IMR-90 (cell line): ENCODE results near the gene GRB14. TPM values are rescaled to one million over a fixed set of nuclear protein-coding genes. Genes with fewer than 3 reads are reported as not detected.

Experiments used
- ATAC-seq: fragments of 200-7000 bp; cut with Tn5 transposase; 2 replicates; pipeline ENCODE4 v1.9.1; 2020; ENCODE audit warnings: low read depth, mild to moderate bottlenecking, moderate library complexity
- BruUV-seq: library from RNA; stranded (reverse); fragments of 400-500 nt; replicated peaks from 2 replicates; lab custom pipeline; 2021; lab: Mats Ljungman, UMichigan
- CTCF ChIA-PET: fragments of 300-600 bp; formaldehyde crosslinking; extraction: SDS; loops from one replicate; lab custom pipeline; 2021; ENCODE audit warnings: antibody characterized with exemption; lab: Yijun Ruan, JAX
- POLR2A ChIA-PET: fragments of 300-600 bp; sonication (Branson Sonifier 250); formaldehyde crosslinking; loops from one replicate; lab custom pipeline; 2022; ENCODE audit warnings: antibody characterized with exemption; ENCODE audit not compliant: unreplicated experiment; lab: Charles Lee
- DNase-seq: peaks from one replicate; pipeline ENCODE4 v3.0.0; 2013
- H2AFZ ChIP-seq: replicated peaks from 2 replicates; pipeline ENCODE3; 2013; ENCODE audit warnings: low read length, mild to moderate bottlenecking; ENCODE audit not compliant: poor library complexity
- H2AK5ac ChIP-seq: 2 replicates; pipeline ENCODE4 v1.6.1; 2013; ENCODE audit warnings: low read depth, low read length, inconsistent platforms
- H2AK9ac ChIP-seq: replicated peaks from 2 replicates; pipeline ENCODE3; 2013; ENCODE audit warnings: mild to moderate bottlenecking, low read depth, low read length, moderate library complexity; ENCODE audit not compliant: poor library complexity
- H2BK120ac ChIP-seq: 2 replicates; pipeline ENCODE4 v1.6.1; 2013; ENCODE audit warnings: low read depth, low read length, inconsistent platforms
- H2BK15ac ChIP-seq: 3 replicates; pipeline ENCODE4 v1.6.1; 2013; ENCODE audit warnings: low read depth, low read length, inconsistent platforms
- H2BK20ac ChIP-seq: 2 replicates; pipeline ENCODE4 v1.6.1; 2013; ENCODE audit warnings: low read depth, mild to moderate bottlenecking, inconsistent platforms, low read length, moderate library complexity
- H2BK5ac ChIP-seq: 2 replicates; pipeline ENCODE4 v1.6.1; 2013; ENCODE audit warnings: mild to moderate bottlenecking, low read depth, low read length, inconsistent platforms; ENCODE audit not compliant: poor library complexity, severe bottlenecking
- H3K14ac ChIP-seq: replicated peaks from 2 replicates; pipeline ENCODE4 v1.6.1; 2013; ENCODE audit warnings: low read depth, low read length, inconsistent platforms
- H3K18ac ChIP-seq: 2 replicates; pipeline ENCODE4 v1.6.1; 2013; ENCODE audit warnings: low read depth, low read length, control low read depth
- H3K23ac ChIP-seq: 2 replicates; pipeline ENCODE4 v1.6.1; 2013; ENCODE audit warnings: low read depth, low read length, inconsistent platforms
- H3K27ac ChIP-seq: 2 replicates; pipeline ENCODE4 v1.5.1; 2013; ENCODE audit warnings: mild to moderate bottlenecking, control low read depth, low read length; ENCODE audit not compliant: insufficient read depth
- H3K27me3 ChIP-seq: 2 replicates; pipeline ENCODE4 v1.6.1; 2013; ENCODE audit warnings: low read length; ENCODE audit not compliant: control insufficient read depth, insufficient read depth
- H3K36me3 ChIP-seq: 2 replicates; pipeline ENCODE4 v1.6.1; 2013; ENCODE audit warnings: low read length, mixed read lengths; ENCODE audit not compliant: control insufficient read depth, insufficient read depth
- H3K4ac ChIP-seq: 2 replicates; pipeline ENCODE4 v1.6.1; 2013; ENCODE audit warnings: low read depth, low read length, inconsistent platforms
- H3K4me1 ChIP-seq: 2 replicates; pipeline ENCODE4 v1.6.1; 2013; ENCODE audit warnings: low read length, mixed read lengths; ENCODE audit not compliant: control insufficient read depth, insufficient read depth
- H3K4me2 ChIP-seq: 2 replicates; pipeline ENCODE4 v1.6.1; 2013; ENCODE audit warnings: low read depth, mild to moderate bottlenecking, control low read depth, low read length, moderate library complexity
- H3K4me3 ChIP-seq: 2 replicates; pipeline ENCODE4 v1.5.1; 2013; ENCODE audit warnings: low read depth, mild to moderate bottlenecking, control low read depth, low read length, moderate library complexity; ENCODE audit not compliant: insufficient read depth
- H3K56ac ChIP-seq: 2 replicates; pipeline ENCODE4 v1.6.1; 2013; ENCODE audit warnings: low read length, inconsistent platforms; ENCODE audit not compliant: insufficient read depth; ENCODE audit errors: extremely low read depth
- H3K79me1 ChIP-seq, 2 experiments: 2 replicates each; pipeline ENCODE4 v1.6.1; 2013; ENCODE audit warnings: low read length in 2 of 2, inconsistent platforms in 1 of 2, low read depth in 1 of 2
- H3K9ac ChIP-seq: 2 replicates; pipeline ENCODE4 v1.6.1; 2013; ENCODE audit warnings: low read depth, low read length, control low read depth
- H3K9me1 ChIP-seq: 2 replicates; pipeline ENCODE4 v1.6.1; 2013; ENCODE audit warnings: low read length, inconsistent platforms; ENCODE audit not compliant: insufficient read depth
- H3K9me3 ChIP-seq: 2 replicates; pipeline ENCODE4 v1.6.1; 2013; ENCODE audit warnings: low read length; ENCODE audit not compliant: control insufficient read depth, insufficient read depth
- H4K20me1 ChIP-seq: 2 replicates; pipeline ENCODE4 v1.6.1; 2013; ENCODE audit warnings: low read length, inconsistent platforms; ENCODE audit not compliant: insufficient read depth
- H4K5ac ChIP-seq: 2 replicates; pipeline ENCODE4 v1.6.1; 2013; ENCODE audit warnings: mild to moderate bottlenecking, low read depth, low read length, control low read depth
- H4K8ac ChIP-seq, 2 experiments: 2 replicates each; pipeline ENCODE4 v1.6.1; 2013; ENCODE audit warnings: low read depth in 2 of 2, low read length in 2 of 2, control low read depth in 1 of 2, inconsistent platforms in 1 of 2
- H4K91ac ChIP-seq: 2 replicates; pipeline ENCODE4 v1.6.1; 2013; ENCODE audit warnings: low read depth, low read length, inconsistent platforms; ENCODE audit not compliant: insufficient read depth
- BHLHE40 ChIP-seq: fragments of 150-350 bp; IDR thresholded peaks from 2 replicates; pipeline ENCODE4 v1.6.1; 2016; ENCODE audit warnings: mild to moderate bottlenecking, low read depth, low read length
- CEBPB ChIP-seq: IDR thresholded peaks from 2 replicates; pipeline ENCODE4 v1.6.1; 2012; ENCODE audit warnings: low read depth, low read length, improper control_type of control experiment
- CHD1 ChIP-seq: IDR thresholded peaks from 2 replicates; pipeline ENCODE4 v1.6.1; 2012; ENCODE audit warnings: low read depth, low read length, improper control_type of control experiment
- MXI1 ChIP-seq: IDR thresholded peaks from 2 replicates; pipeline ENCODE4 v1.6.1; 2012; ENCODE audit warnings: low read depth, mild to moderate bottlenecking, low read length, moderate library complexity, borderline replicate concordance
- NFE2L2 ChIP-seq: fragments of 150-350 bp; IDR thresholded peaks from 2 replicates; pipeline ENCODE4 v1.6.1; 2016; ENCODE audit warnings: low read depth, mild to moderate bottlenecking, low read length
- RFX5 ChIP-seq: IDR thresholded peaks from 2 replicates; pipeline ENCODE4 v1.8.0; 2012; ENCODE audit warnings: low read depth, mild to moderate bottlenecking, low read length, moderate library complexity
- WGBS, 2 experiments: methylation state at CpG; one replicate each; pipeline versions ENCODE4 v1.1.5 to v1.1.7; 2013; ENCODE audit warnings: missing lambda C conversion rate in 2 of 2; ENCODE audit not compliant: insufficient read length in 1 of 2; ENCODE audit errors: extremely low coverage in 2 of 2; 5-methylcytosine and 5-hydroxymethylcytosine counted together
- dilution Hi-C: fragments of 300-500 bp; cut with HindIII; formaldehyde crosslinking; loops from one replicate; pipeline ENCODE4 v1.14.3; 2018; ENCODE audit warnings: low sequenced_read_pairs; ENCODE audit not compliant: unreplicated experiment
- in situ Hi-C: fragments of 300-500 bp; cut with MboI; formaldehyde crosslinking; loops from 3 replicates; pipeline ENCODE4 v1.14.3; 2019; ENCODE audit warnings: low sequenced_read_pairs, inconsistent platforms, mixed read lengths
- intact Hi-C: fragments of 100-400 bp; cut with micrococcal nuclease; formaldehyde crosslinking; loops from 2 replicates; pipeline ENCODE4 v1.10.0; 2022
- polyA plus RNA-seq, 3 experiments: library from polyadenylated mRNA; depleted of rRNA; stranded (reverse); fragments of >200 nt; gene quantifications; 2 replicates each; pipeline ENCODE4 v1.2.3, GENCODE V29; 2012; ENCODE audit warnings: low replicate concordance in 1 of 3
- total RNA-seq: library from RNA; depleted of rRNA; stranded (reverse); fragments of >200 nt; gene quantifications from 2 replicates; pipeline ENCODE4 v1.2.3, GENCODE V29; 2012

Gene GRB14
- total and polyA plus RNA-seq, 2 of the 4 experiments (the other 2 are of a cell fraction): not detected

DNA sequence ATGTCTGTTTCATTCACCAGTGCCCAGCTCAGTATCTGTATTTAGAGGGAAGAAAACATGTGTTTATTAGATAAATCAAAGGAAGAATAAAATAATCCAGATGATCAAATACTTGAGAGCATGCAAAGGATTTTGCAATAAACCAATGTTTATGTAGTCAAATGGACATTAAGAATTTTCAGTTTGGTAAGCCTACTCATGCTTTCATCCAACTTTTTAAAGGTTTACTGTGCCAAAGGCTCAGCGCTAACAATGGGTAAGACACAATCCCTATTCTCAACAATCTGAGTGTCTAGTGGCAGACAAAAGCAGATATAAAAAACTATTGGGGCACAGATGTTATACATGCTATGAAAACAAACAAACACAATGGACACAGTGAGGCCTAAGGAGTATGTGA lies 26.3 kb downstream of the GRB14 start:
- ChIA-PET CTCF (no interaction called here), POLR2A (no interaction called here)
- H3K27ac ChIP-seq: no peak overlapping the region
- H4K91ac ChIP-seq: no peak overlapping the region
- no TSS peak for BruUV-seq
- no peak overlapping the region for H3K9ac ChIP-seq
- no peak overlapping the region for H2AFZ ChIP-seq
- H3K56ac ChIP-seq: no peak overlapping the region
- no peak overlapping the region for H3K14ac ChIP-seq
- WGBS, 2 experiments: no CpG with 5 or more reads among the region's 1 CpG
- in situ Hi-C loops: no loop called here
- H2BK15ac ChIP-seq: no peak overlapping the region
- H3K23ac ChIP-seq: no peak overlapping the region
- H2BK20ac ChIP-seq: no peak overlapping the region
- no peak overlapping the region for H3K4ac ChIP-seq
- no peaks in the 10 kb centered on the region for H3K9me3 ChIP-seq
- no peak overlapping the region for H4K5ac ChIP-seq
- H3K18ac ChIP-seq: no peak overlapping the region
- intact Hi-C loops: no loop called here
- DNase-seq (no peak), ATAC-seq (no peak)
- H3K4me3 ChIP-seq: no peak overlapping the region
- no peak overlapping the region for H2BK5ac ChIP-seq
- TF ChIP-seq MXI1 (no peak), CEBPB (no peak), RFX5 (no peak), BHLHE40 (no peak), CHD1 (no peak), NFE2L2 (no peak)
- H3K36me3 ChIP-seq: no peaks in the 10 kb centered on the region
- H3K4me2 ChIP-seq: no peak overlapping the region
- H3K27me3 ChIP-seq: no peaks in the 10 kb centered on the region
- no peaks in the 10 kb centered on the region for H3K79me1 ChIP-seq
- no peak overlapping the region for H2AK9ac ChIP-seq
- H3K9me1 ChIP-seq: no peaks in the 10 kb centered on the region
- H4K8ac ChIP-seq: no peak overlapping the region
- H2BK120ac ChIP-seq: no peak overlapping the region
- H3K4me1 ChIP-seq: no peaks in the 10 kb centered on the region
- no peak overlapping the region for H2AK5ac ChIP-seq
- dilution Hi-C loops: no loop called here
- H4K20me1 ChIP-seq: no peaks in the 10 kb centered on the region
